DND-41 (cell line): ENCODE results near the gene VASP.

ENCODE experiments used
- ATAC-seq: fragments of 200-7000 bp; cut with Tn5 transposase; 3 replicates; pipeline ENCODE4 v1.9.1; 2021; ENCODE audit warnings: low read depth; ENCODE audit not compliant: insufficient read depth
- DNase-seq: peaks from one replicate; pipeline ENCODE4 v3.0.0-alpha.2; 2020
- H2AFZ ChIP-seq: 2 replicates; pipeline ENCODE4 v1.6.0; 2012; ENCODE audit warnings: low read depth, low read length
- H3K27ac ChIP-seq: 2 replicates; pipeline ENCODE4 v1.5.1; 2012; ENCODE audit warnings: low read length, inconsistent platforms
- H3K27me3 ChIP-seq: fragments of 200-600 bp; sonication (generic); 2 replicates; pipeline ENCODE4 v1.6.0; 2012; ENCODE audit warnings: low read length, mild to moderate bottlenecking, inconsistent platforms; ENCODE audit not compliant: insufficient read depth, poor library complexity
- H3K36me3 ChIP-seq: 2 replicates; pipeline ENCODE4 v1.5.1; 2012; ENCODE audit warnings: low read length, inconsistent platforms; ENCODE audit not compliant: insufficient read depth
- H3K4me1 ChIP-seq: 2 replicates; pipeline ENCODE4 v1.5.1; 2012; ENCODE audit warnings: mild to moderate bottlenecking, low read length; ENCODE audit not compliant: insufficient read depth
- H3K4me2 ChIP-seq: 2 replicates; pipeline ENCODE4 v1.6.0; 2012; ENCODE audit warnings: mild to moderate bottlenecking, moderate library complexity, low read length, inconsistent platforms; ENCODE audit not compliant: insufficient read depth
- H3K4me3 ChIP-seq, 2 experiments: fragments of 200-600 bp in 1 of 2; shearing (Covaris generic) in 1 of 2; 2 replicates each; pipeline ENCODE4 v1.5.1; 2012 to 2016; ENCODE audit warnings: inconsistent platforms in 2 of 2, low read length in 2 of 2, mild to moderate bottlenecking in 2 of 2, low read depth in 1 of 2, moderate library complexity in 1 of 2
- H3K79me2 ChIP-seq: 2 replicates; pipeline ENCODE4 v1.6.0; 2012; ENCODE audit warnings: low read length, inconsistent platforms; ENCODE audit not compliant: insufficient read depth
- H3K9ac ChIP-seq: 2 replicates; pipeline ENCODE4 v1.6.0; 2012; ENCODE audit warnings: low read depth, mild to moderate bottlenecking, inconsistent platforms, low read length, moderate library complexity
- H3K9me3 ChIP-seq: 2 replicates; pipeline ENCODE4 v1.5.1; 2012; ENCODE audit warnings: low read length, moderate library complexity, mild to moderate bottlenecking, inconsistent platforms; ENCODE audit not compliant: insufficient read depth, severe bottlenecking
- H4K20me1 ChIP-seq: 2 replicates; pipeline ENCODE4 v1.6.0; 2012; ENCODE audit warnings: low read length; ENCODE audit not compliant: insufficient read depth
- CTCF ChIP-seq: IDR thresholded peaks from 2 replicates; pipeline ENCODE4 v1.5.1; 2012; ENCODE audit warnings: borderline replicate concordance, low read length, moderate library complexity, mild to moderate bottlenecking; ENCODE audit not compliant: poor library complexity, severe bottlenecking; ENCODE audit errors: extremely low read depth
- EZH2 ChIP-seq: IDR thresholded peaks from 3 replicates; pipeline ENCODE4 v1.6.1; 2012; ENCODE audit warnings: borderline replicate concordance, low read depth, mild to moderate bottlenecking, moderate library complexity, low read length, inconsistent platforms; ENCODE audit not compliant: severe bottlenecking

VASP gene

GRCh38 chr19:45492627-45493470 lies 14.4 kb upstream of the VASP start:
- Histone ChIP-seq H3K4me1 (peaks cover 16% of the 10 kb centered on the region), H3K4me3 (no peak overlapping the region), H4K20me1 (peaks cover 4% of the 10 kb centered on the region), H3K4me2 (no peak overlapping the region), H3K79me2 (no peaks in the 10 kb centered on the region), H3K9ac (no peak overlapping the region), H2AFZ (no peak overlapping the region), H3K9me3 (no peaks in the 10 kb centered on the region), H3K36me3 (no peaks in the 10 kb centered on the region), H3K27ac (no peak overlapping the region), H3K27me3 (no peaks in the 10 kb centered on the region)
- DNase-seq (no peak), ATAC-seq (no peak)
- no peak for TF ChIP-seq EZH2
- TF ChIP-seq CTCF, result no peak

- Histone ChIP-seq H3K4me3 (no peak overlapping the region), H3K9ac (no peak overlapping the region), H3K9me3 (no peaks in the 10 kb centered on the region), H3K27ac (no peak overlapping the region), H3K4me1 (peaks cover 24% of the 10 kb centered on the region), H3K36me3 (no peaks in the 10 kb centered on the region), H4K20me1 (peaks cover 4% of the 10 kb centered on the region), H3K79me2 (no peaks in the 10 kb centered on the region), H2AFZ (no peak overlapping the region), H3K4me2 (no peak overlapping the region), H3K27me3 (no peaks in the 10 kb centered on the region)
- no peak for TF ChIP-seq CTCF
- TF ChIP-seq EZH2, result no peak
- ATAC-seq (no peak), DNase-seq (no peak)
Measured at GRCh38 chr19:45494261-45494916, 12.9 kb upstream of the VASP start.

GRCh38 chr19:45495178-45495577 lies 12.1 kb upstream of the VASP start:
- no peak overlapping the region for H3K27ac ChIP-seq
- no peaks in the 10 kb centered on the region for H3K36me3 ChIP-seq
- no peak for TF ChIP-seq EZH2
- no peak for TF ChIP-seq CTCF
- H3K79me2 ChIP-seq, result no peaks in the 10 kb centered on the region
- peaks cover 24% of the 10 kb centered on the region for H3K4me1 ChIP-seq
- no peaks in the 10 kb centered on the region for H3K9me3 ChIP-seq
- H3K4me3 ChIP-seq, result no peak overlapping the region
- ATAC-seq, result no peak
- H3K9ac ChIP-seq, result no peak overlapping the region
- no peak overlapping the region for H2AFZ ChIP-seq
- H4K20me1 ChIP-seq, result peaks cover 4% of the 10 kb centered on the region
- no peaks in the 10 kb centered on the region for H3K27me3 ChIP-seq
- no peak overlapping the region for H3K4me2 ChIP-seq
- no peak for DNase-seq
